NCI-H2029 (cell line): ENCODE data around the gene MAPK4.

Experiments used
- DNase-seq: peaks from one replicate; lab custom pipeline; 2025; lab: John Stamatoyannopoulos, UW

MAPK4 gene

DNA sequence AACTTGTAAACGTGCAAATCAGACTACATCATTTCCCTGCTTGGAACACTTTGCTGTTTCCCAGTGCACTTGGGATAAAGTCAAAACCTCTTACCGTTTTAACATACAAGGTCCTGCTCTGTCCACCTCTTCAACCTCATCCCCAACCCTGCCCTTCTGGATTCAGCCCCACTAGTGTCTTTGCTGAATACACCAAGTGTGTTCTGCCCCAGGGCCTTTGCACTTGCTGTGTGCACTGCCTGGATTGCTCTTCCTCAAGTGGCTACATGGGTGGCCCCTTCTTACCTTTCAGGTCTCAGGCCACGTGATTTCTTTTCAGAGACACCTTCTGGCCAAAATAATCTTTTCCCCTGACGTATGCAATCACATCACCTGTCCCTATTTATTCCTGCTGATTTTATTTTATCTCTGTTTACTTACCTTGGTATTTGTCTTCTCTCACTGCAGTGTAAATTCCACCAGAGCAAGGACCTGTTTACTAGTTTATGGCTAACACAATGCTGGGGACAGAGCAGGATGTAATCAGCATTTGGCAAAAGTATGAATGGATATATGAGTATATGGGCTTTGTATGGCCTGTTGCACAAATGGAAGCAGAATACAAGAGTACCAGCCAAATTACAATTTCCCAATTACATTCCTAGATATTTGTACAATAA lies 63.9 kb downstream of the MAPK4 start:
- no peak for DNase-seq

DNA sequence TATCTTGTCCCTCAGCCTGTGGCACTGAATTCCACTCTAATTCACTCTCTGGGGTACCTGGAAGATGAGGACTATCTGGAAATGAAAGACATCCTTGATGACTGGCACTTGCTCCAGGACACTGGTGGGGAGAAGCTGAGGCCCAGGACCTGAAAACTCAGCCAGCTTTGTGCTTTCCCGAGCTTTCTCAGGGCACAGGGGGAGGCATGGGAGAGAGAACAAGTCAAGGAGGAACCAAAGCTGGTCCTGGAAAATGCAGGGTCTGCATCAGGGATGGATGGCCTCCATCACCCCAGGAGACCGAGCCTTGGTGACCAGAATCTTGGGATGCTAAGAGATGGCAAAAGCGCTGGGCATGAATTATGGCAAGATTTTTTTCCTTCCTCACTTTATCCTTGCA lies 65.1 kb downstream of the MAPK4 start:
- no peak for DNase-seq

DNA sequence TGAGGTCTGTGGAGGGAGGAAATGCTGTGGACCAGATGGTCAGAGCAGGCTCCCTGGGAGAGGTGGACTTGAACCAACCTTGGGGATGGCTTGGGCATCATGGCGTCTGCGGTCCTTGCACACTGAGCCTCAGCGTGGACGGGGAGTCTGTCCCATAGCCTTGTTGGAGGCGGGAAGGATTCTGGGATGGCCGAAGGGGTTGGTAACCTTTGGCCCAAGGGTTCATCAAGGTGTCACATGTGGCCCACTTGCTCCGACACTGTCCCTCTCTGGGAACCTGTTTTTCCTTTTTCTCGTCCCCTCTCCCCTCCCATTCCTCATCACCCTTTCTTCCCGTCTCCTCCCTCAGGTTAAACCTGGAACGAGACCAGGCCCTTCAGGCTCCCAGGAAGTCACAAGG lies 66.4 kb downstream of the MAPK4 start:
- DNase-seq, result no peak

DNA sequence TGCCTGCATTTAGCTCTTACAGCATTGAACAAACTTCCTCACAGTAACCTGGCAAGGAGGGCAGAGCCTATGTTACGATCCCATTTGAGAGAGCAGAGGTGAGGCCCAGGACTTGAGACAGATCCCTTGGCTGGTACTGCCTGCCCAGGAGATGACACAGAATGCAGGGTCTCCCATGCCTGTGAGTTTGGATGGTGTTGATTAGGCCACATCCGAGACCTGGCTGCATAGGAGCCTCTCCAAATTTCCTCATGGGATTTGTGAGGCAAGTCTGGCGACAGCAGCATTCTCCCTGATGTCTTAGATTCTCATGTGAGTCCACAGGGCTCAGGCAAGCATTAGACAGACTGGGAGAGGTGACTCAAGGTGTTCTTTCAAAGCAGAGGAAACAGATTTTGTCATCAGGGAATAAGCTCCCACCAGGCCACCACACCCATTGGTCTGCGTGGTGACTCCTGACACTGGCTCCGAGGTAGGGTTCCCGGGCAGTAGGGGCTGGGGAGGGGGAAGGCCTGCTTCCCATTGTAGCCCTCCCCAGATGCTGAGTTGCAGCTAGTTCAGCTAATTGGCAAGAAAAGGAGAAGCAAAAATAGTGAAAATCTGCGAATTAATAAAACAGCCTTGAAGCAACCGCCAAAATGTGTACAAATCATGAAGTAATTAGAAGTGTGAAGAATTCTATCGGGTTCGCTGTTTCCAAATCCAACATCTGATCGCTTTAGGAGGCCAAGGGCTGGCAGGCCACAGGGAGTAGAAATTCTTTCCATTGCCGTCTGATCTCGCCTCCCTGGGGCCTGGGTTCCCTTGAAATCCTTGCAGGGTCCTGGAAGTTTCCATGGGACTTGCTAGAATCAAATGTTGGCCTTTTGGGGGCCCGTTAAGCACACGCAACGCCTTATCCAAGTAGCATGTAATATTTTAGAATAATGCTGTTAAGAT lies 68.0 kb downstream of the MAPK4 start:
- DNase-seq, result no peak

DNA sequence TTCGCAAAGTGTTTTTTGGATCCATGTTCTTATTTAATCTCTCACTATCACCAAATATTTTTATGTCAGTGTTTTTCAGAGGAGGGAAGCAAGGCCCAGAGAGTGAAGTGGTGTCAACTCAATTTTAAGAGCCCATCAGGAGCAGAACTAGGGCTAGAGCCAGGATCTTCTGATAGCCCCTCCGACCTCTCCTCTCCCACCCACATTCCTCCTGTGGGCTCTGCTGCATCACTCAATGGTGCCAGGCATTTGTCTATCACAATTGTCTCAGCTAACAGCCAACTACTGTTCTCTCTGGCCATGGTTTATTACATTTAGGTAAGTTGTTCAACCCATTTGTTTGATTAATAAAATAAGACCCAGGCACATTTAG lies 68.6 kb downstream of the MAPK4 start:
- DNase-seq, result no peak

DNA sequence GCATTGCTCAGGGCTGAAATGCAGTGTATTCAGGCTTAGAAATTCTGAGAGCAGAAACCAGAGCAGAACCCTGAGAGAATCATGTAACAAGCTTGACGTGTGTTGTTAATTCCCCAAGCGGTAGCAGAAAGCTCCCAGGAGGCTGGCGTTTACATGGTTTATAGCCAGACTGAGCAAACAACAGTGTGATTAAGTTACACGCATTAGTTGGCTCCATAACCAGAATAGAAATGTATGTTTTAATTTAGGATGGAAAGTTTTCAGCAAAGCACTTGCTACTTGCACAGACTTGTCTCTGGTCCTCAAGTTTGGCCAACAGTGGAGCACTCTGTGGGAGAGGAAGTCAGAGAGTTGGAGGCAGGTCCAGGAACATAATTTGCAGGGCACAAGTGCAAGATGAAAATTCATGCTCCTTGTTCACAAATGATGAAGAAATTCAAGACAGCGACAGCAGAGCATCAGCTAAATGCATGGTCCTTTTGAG lies 69.3 kb downstream of the MAPK4 start:
- DNase-seq, result no peak

DNA sequence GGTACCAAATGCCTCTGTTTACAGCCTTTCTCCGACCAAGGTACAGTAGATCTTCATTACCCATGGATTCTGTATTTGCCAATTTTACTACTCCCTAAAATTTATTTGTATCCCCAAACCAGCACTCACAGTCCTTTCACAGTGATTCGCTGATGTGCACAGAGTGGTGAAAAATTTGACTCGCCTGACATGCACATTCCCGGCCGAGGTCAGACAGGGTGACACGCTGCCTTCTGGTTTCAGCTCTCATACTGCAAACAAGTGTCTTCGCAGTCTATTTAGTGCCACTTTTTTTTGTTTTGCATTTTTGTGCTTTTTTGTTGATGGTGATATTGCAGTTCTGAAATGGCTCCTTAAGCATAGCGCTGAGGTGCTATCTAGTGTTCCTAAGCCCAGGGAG lies 71.0 kb downstream of the MAPK4 start:
- no peak for DNase-seq

DNA sequence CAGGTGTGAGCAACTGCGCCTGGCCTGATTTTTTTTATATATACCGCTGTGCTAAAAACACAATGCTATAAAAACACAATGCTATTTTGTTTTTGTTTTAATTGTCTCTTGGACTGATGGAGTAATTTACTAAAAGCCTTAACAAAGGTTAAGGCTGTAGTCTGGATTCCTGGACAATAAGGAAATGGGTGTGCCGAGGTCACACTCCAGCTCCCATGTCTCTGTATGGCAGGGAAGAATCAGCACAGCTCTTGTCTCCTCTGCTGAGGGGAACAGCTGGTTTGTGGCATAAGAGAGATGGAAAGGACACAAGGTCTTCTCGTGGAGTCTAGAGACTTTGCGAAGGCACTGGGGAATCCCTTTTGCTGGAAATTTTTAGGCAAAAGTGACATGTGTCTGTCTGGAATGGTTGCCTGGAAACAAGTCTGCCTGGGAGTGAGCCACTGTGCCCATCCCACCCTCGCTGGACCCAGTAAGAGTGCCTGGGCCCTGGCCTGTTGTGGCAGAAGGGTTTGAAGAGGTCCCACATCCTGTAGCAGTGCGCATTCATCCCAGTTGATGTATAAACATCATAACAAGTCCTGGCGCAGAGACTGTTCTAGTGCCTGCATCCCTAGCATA lies 73.1 kb downstream of the MAPK4 start:
- DNase-seq, result no peak

DNA sequence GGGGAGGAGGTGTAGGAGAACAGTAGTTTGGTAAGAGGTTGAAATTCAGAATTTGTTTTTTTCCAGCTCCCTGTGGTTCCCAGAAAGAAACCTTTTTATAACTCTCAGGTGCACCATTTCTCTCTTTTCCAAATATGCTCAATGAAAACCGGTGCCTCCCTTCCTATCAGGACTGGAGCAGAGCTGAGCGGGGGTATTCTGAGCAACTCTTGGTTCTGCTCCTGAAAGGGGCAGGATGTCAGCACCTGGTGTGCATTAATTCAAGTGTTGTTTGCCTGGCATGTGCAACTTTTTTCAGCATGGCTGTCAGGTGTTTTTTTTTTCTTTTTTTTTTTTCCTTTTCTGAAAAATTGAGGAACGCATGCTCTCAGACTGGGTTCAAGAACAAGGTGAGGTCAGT lies 74.1 kb downstream of the MAPK4 start:
- DNase-seq, result no peak

DNA sequence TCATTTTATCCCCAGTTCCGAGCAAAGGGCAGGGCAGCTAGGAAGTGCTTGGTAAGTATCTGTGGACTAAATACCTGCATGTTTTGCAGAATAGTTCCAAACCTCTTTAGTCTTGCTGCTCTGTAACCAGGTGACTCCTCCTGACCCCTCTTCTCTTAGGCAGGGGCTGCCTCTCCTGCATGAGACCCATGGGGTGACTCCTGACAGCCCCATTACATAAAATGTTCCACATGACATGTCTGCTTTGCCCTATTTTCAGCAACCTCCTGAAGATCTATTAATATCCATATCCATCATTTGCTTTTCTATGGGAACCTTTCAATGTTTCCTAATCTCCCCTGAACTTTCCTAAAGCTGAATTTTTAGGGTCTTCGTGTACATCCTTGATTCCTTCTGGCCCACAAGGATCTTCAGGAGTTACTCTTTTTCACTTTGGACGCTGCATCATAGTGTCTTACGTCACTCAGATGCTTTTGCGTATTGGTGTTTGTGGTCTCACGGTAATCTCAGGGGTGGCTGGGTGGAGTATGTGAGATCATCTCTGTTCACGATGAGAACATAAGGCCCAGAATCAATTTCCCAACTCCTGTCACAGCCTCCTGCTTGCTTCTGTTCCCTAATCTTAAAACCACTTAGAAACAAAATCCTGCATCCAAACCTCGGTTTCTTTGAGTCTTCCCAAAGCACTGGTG lies 76.6 kb downstream of the MAPK4 start:
- DNase-seq, result no peak

DNA sequence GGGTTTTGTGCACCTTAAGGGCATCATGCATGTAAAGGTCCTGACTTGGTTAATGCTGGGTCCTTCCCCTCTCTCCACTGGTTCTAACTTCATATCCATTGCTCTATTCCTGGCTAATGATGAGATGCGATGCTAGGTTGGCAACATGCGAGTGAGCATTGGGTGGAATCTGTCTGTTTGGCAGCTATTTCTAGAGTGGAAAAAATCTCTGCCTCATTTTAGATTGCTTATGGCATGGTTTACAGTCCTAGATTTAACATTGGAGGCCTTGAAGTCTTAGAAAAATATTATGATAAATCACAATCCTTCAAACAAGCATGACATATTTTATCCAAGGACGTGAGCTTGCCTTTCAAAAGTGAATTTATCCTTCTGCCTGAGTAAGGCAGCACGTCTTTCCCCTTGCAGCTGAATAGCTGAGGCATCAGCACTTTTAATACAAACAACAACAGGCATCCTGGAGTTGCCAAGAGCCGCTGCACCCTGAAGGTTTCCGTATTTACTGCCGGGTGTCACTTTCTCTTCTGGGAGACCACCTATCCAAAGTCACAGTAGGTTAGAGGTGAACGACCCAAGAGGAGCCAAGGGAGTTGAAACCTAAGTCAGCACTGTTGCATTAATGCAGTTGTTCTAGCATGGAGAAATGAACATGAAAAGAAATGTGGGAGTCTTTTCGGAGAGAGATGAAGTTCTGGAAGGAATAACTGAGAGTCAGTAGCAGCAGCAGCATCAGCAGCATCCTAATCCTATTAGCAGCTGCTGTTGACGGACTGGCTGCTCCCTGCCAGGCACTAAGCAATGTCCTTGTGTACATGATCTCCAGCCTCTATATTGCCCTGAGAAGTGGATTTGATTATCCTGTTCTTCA lies 78.4 kb downstream of the MAPK4 start:
- no peak for DNase-seq

DNA sequence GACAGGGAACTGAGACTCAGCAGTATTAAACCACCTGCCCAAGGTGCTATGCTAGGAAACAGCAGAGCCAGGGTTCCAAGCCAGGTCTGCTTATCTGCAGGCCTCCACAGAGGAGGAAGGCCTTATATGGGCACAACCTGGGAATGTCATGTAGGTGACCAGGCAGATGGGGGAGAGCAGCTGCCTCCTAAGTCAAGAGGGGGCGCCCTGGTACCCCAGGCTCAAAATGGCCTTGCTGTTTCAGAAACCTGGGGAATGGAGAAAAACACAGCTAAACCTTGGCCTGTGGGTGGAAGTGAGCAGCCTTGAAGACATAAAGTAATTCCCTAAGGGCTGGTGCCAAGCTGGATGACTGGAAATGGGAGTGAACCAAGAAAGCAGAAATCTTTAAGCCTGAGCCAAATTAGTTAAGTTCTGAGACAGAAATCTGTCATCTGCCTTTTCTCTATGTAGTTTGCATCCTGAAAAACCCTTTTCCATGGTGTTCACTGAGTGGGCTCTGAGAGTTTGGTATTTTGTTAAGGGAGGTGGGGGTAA lies 79.1 kb downstream of the MAPK4 start:
- DNase-seq, result no peak

DNA sequence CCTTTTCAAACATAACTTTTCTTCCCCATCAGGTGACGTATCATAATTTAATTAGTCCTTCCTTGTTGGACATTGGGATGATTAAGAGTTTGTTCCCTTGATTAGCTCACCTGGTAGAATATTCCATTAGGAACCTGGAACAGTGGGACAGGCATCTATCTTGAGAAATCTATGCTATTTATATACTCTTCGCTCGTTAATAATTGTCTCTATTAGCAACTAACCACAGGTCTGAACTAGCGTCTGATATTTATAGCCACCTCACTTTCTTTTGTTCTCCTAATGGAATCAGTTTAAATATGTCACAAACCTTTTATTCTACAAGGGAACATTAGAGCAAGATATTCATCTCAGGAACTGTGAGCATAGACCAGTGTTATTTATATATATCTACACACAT lies 79.8 kb downstream of the MAPK4 start:
- DNase-seq, result no peak

DNA sequence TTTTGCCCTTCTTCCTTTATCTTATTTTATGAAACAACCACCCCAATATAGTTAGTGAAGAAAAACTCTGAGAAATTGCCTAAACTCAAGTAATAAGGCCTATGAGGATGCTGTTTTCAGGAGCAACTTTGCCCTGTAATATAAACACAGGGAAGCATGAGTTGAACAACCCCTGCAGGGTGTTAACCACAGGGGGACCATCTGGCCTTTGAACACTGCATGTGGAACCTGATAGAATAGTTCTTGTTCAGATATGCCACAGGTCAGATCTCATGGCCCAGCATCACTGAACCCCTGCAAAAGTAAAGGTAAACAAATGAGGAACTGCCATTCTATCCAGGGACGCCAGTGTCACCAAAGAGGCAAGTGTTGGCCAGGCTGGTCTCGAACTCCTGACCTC lies 82.6 kb downstream of the MAPK4 start:
- no peak for DNase-seq

DNA sequence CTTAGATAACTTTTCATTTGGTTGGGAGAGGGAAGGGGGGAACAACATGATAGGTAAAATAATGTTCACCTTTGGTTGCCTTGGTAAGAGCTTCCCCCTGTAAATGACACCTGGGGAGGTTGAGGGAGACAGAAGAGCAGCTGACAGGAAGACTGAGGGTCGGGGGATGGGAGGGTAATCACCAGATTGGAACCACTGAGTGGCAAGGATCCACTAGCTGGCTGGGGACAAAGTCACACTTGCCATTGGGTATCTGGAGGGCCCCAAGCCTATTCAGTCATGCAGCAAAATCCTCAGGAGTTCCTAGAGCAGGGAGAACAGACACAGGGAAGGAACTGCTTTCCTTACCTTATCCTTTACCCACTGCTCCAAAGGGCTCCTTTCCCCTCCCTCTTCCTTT lies 84.3 kb downstream of the MAPK4 start:
- DNase-seq, result no peak

DNA sequence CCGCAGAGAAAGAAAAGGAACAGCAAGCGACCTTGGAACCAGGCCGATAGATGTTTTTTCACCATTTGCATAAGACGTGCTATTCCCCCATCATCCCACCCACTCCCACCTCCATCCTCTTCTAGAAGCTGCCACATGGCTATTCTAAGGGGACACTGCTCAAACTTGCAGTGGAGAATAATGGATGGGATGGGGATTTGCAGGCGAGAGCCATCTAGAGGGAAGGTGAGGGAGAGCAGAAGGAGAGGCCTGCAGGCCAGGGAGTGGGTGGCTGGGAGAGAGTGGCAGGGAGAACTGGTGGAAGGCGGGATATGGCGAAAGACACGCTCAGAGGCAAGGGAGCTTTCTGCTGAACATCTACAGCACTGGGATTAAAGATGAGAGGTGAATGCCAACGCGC lies 84.9 kb downstream of the MAPK4 start:
- no peak for DNase-seq

DNA sequence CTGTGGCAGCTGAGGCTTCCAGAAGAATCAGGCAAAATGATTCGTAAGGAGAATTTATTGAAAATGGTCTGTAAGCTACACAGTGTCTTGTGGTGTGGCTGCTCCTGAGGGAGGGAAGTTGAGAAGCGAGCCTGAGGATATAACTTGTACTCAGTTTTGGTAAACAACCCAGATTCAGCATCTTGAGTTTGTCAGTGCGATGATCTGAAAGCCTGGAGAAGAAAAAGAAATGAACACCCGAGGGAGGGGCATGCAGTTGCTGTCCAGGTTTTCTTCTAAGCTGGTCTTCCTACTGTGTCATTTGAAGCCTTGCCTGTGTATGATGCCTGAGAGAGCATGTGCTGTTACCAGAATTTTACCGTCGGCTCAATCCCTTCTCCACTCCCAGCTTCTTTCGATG lies 87.3 kb downstream of the MAPK4 start:
- no peak for DNase-seq

DNA sequence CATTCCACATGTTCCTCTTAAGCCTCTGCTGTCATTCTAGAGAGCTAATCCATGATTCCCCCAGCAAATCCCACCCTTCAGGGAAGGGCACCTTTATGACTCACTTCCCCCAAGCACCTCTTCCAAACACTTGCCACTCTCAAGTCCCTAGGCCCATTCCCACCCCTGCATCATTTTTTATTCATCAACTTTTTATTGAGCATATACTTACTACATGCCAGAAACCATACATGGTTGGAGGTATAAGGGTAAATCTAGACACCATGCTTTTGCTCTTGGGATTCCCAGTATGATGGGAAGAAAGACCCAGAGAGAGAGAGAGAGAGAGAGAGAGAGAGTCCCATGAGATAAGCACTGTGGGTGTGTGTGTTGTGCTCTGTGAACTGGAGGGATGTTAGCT lies 87.9 kb downstream of the MAPK4 start:
- DNase-seq, result no peak

DNA sequence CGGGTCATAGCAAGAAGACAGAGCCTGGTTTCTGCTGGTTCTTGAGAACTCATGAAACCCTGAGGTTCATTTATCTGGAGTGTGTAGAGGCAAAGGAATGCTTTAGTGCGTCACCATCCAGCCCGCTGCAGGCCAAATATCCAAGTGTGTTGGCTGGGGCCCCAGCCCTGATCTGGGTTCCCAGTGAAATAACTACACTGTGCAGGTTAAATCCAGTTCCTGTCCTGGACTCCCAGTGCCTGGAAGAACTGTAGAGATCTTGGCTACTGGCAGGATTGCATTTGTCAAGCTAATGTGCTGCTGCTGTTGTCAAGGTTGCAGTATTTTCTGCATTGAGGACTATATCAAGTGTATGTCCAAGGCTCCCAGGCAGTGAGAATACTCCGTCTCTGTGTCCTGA lies 89.9 kb downstream of the MAPK4 start:
- DNase-seq, result no peak

DNA sequence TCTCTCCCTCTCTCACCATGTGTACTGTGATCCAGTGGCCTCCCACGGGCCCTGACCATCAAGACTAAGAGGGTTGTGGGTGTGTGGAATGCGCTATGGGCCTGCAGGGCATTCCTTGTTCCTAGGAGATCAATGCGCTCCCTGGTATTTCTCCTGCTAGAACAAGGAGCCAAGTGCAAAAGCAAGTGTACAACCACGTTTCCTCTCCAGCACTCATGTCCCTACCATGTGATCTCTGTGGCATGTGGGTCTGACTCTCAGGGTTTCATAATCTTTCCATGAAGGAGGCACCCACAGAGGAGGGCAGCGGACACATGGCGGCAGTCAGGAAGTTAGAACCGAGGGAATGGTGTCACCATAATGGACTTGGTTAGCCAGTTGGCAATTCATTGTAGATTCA lies 91.4 kb downstream of the MAPK4 start:
- DNase-seq, result no peak

DNA sequence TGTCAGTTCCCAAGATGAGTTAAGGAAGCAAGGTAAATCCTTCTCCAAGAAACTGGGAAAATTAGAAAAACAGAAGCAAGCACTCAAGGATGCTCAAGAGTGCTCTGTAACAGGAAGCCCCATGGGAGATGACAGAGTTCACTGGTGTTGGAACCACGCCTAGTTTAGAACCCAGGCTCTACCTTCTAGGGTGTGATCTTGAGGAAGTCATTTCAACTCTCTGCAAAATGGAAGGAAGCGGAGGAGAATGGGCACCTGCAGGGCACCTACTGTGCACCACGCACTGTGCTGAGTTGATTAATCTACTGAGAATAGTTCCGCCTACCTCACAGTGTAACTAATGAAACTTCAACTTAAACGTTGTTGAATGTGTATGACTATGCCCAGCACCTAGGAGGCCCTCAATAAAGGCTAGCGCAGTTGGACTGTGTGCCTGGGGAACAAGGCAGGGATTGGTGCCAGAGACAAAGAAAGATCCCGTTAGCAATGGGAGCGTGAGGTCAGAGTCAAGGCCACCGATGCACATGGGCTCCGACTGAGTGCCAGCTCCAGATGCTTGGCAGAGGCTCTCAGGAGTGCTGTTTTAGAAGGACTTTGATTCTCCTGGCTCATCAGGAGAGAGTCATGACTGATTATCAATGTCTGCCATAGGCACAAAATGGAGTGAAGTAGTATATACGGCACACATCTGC lies 93.7 kb downstream of the MAPK4 start:
- DNase-seq, result no peak
